Activated CD8-positive, alpha-beta memory T cell treated with anti-CD3 and anti-CD28 coated beads, Interleukin-2, amount 50 U/mL, for 48 hours (primary cell): ENCODE results near the gene EPS8L1.
"Not testable (repeated sequence)": the region's sequence is repeated elsewhere in the genome, so short reads cannot be mapped to it uniquely, and the experiment has no call there.

Experiments
- DNase-seq: peaks from one replicate; pipeline ENCODE4 v3.0.0-alpha.2; 2020

The EPS8L1 gene

GRCh38 chr19:55053735-55054134 is 21.9 kb upstream of the EPS8L1 start:
- no peak for DNase-seq

GRCh38 chr19:55056827-55057226 is 18.8 kb upstream of the EPS8L1 start:
- DNase-seq = no peak

- DNase-seq = no peak
Measured at GRCh38 chr19:55058781-55059610, 16.7 kb upstream of the EPS8L1 start.

- DNase-seq = not testable (repeated sequence)
Measured at GRCh38 chr19:55060287-55060686, 15.4 kb upstream of the EPS8L1 start.

GRCh38 chr19:55062735-55063491 is 12.8 kb upstream of the EPS8L1 start, which contains the start of gene RDH13:
Gene RDH13, minus strand, starts transcription at chr19:55063148. Its CDS starts 116 bp downstream, at chr19:55063032.
- peak; percentile 100 for DNase-seq

GRCh38 chr19:55063492-55063843 is 12.2 kb upstream of the EPS8L1 start:
- DNase-seq = no peak

GRCh38 chr19:55065516-55065915 is 10.2 kb upstream of the EPS8L1 start:
- DNase-seq = not testable (repeated sequence)

GRCh38 chr19:55066107-55066709 is 9.5 kb upstream of the EPS8L1 start:
- no peak for DNase-seq

- no peak for DNase-seq
Measured at GRCh38 chr19:55067869-55068268, 7.8 kb upstream of the EPS8L1 start.

- DNase-seq = no peak
Measured at GRCh38 chr19:55068950-55069864, 6.5 kb upstream of the EPS8L1 start.

- no peak for DNase-seq
Measured at GRCh38 chr19:55069865-55070197, 5.8 kb upstream of the EPS8L1 start.

GRCh38 chr19:55070466-55071128 is 5.1 kb upstream of the EPS8L1 start:
- DNase-seq = no peak

GRCh38 chr19:55071129-55071502 is 4.6 kb upstream of the EPS8L1 start:
- no peak for DNase-seq

GRCh38 chr19:55071913-55072312 is 3.8 kb upstream of the EPS8L1 start:
- DNase-seq = no peak

- DNase-seq = no peak
Measured at GRCh38 chr19:55076321-55076720, 652 bp downstream of the EPS8L1 start.

GRCh38 chr19:55077106-55077505 is 1.4 kb downstream of the EPS8L1 start:
- no peak for DNase-seq

GRCh38 chr19:55078996-55079395 is 3.3 kb downstream of the EPS8L1 start:
- no peak for DNase-seq

- DNase-seq = peak; percentile 45
Measured at GRCh38 chr19:55079400-55080038, 3.9 kb downstream of the EPS8L1 start.

GRCh38 chr19:55080121-55080967 is 4.7 kb downstream of the EPS8L1 start:
- DNase-seq = peak; percentile 88

- peak; percentile 96 for DNase-seq
Measured at GRCh38 chr19:55080968-55081769, 5.5 kb downstream of the EPS8L1 start.
